GM23248 (cell line): ENCODE measurements around the gene SH3BGRL2. TPM values are rescaled to one million over a fixed set of nuclear protein-coding genes. Genes with fewer than 3 reads are reported as not detected.

Experiments
- DNase-seq: peaks from one replicate; pipeline ENCODE4 v3.0.0-alpha.2; 2015
- H2AFZ ChIP-seq: fragments of 200-600 bp; sonication (generic); 2 replicates; pipeline ENCODE4 v1.6.1; 2016; ENCODE audit warnings: antibody characterized with exemption
- H3F3A ChIP-seq: fragments of 200-600 bp; sonication (generic); 2 replicates; pipeline ENCODE4 v1.6.1; 2016; ENCODE audit warnings: mild to moderate bottlenecking, antibody characterized with exemption, mixed run types; ENCODE audit not compliant: insufficient read depth
- H3K27ac ChIP-seq: fragments of 200-600 bp; sonication (generic); 2 replicates; pipeline ENCODE4 v1.5.1; 2016; ENCODE audit warnings: mild to moderate bottlenecking
- H3K27me3 ChIP-seq: fragments of 200-600 bp; sonication (generic); replicated peaks from 2 replicates; pipeline ENCODE4 v1.6.1; 2016; ENCODE audit warnings: mild to moderate bottlenecking; ENCODE audit not compliant: insufficient read depth
- H3K36me3 ChIP-seq: fragments of 200-600 bp; sonication (generic); 2 replicates; pipeline ENCODE4 v1.6.1; 2016; ENCODE audit warnings: low read depth, mild to moderate bottlenecking
- H3K4me1 ChIP-seq: fragments of 200-600 bp; sonication (generic); 2 replicates; pipeline ENCODE4 v1.6.1; 2016; ENCODE audit warnings: mild to moderate bottlenecking; ENCODE audit not compliant: insufficient read depth
- H3K4me2 ChIP-seq: fragments of 200-600 bp; sonication (generic); one replicate; pipeline ENCODE4 v1.6.1; 2016; ENCODE audit warnings: mild to moderate bottlenecking; ENCODE audit not compliant: unreplicated experiment
- H3K4me3 ChIP-seq: fragments of 200-600 bp; sonication (generic); 2 replicates; pipeline ENCODE4 v1.5.1; 2016; ENCODE audit warnings: mild to moderate bottlenecking
- H3K79me2 ChIP-seq: fragments of 200-600 bp; sonication (generic); 2 replicates; pipeline ENCODE4 v1.6.1; 2016; ENCODE audit warnings: mild to moderate bottlenecking; ENCODE audit not compliant: insufficient read depth
- H3K9ac ChIP-seq: fragments of 200-600 bp; sonication (generic); 2 replicates; pipeline ENCODE4 v1.6.1; 2016; ENCODE audit warnings: mild to moderate bottlenecking
- H3K9me2 ChIP-seq: fragments of 200-600 bp; sonication (generic); 2 replicates; pipeline ENCODE4 v1.6.1; 2016; ENCODE audit warnings: mixed run types, mild to moderate bottlenecking, moderate library complexity; ENCODE audit not compliant: insufficient read depth
- H3K9me3 ChIP-seq: fragments of 200-600 bp; sonication (generic); one replicate; pipeline ENCODE4 v1.6.1; 2017; ENCODE audit warnings: low read depth
- H4K20me1 ChIP-seq: fragments of 200-600 bp; sonication (generic); 2 replicates; pipeline ENCODE4 v1.6.0; 2016; ENCODE audit not compliant: insufficient read depth
- EZH2 ChIP-seq: fragments of 200-600 bp; sonication (generic); IDR thresholded peaks from 2 replicates; pipeline ENCODE4 v1.6.1; 2018; ENCODE audit warnings: antibody characterized with exemption, mild to moderate bottlenecking; ENCODE audit not compliant: insufficient read depth, poor library complexity, severe bottlenecking
- EZH2phosphoT487 ChIP-seq: fragments of 200-600 bp; sonication (generic); IDR thresholded peaks from 2 replicates; pipeline ENCODE4 v1.6.1; 2018; ENCODE audit warnings: antibody characterized with exemption, moderate library complexity, mild to moderate bottlenecking, low read depth; ENCODE audit not compliant: insufficient read depth
- WGBS, 2 experiments: methylation state at CpG; one replicate each; pipeline ENCODE4 v1.1.6; 2015 to 2017; ENCODE audit warnings: low lambda C conversion rate in 2 of 2, low coverage in 1 of 2; ENCODE audit errors: missing lambda C conversion rate in 2 of 2; 5-methylcytosine and 5-hydroxymethylcytosine counted together
- in situ Hi-C: fragments of 300-500 bp; cut with MboI; formaldehyde crosslinking; loops from 2 replicates; pipeline ENCODE4 v1.15.0; 2020
- polyA plus RNA-seq: library from polyadenylated mRNA; unstranded; fragments of >200 nt; fragmentation: Nextera tagmentation; extraction: Ambion mirVana; gene quantifications from 2 replicates; pipeline ENCODE4 v1.2.1, GENCODE V29; 2016
- total RNA-seq: library from RNA; depleted of rRNA; stranded (reverse); fragments of >200 nt; shearing (Covaris generic); gene quantifications from 2 replicates; pipeline ENCODE4 v1.2.3, GENCODE V29; 2014

SH3BGRL2 gene
- total and polyA plus RNA-seq, 2 experiments from 2014 or later, result 1.1 to 2.2 TPM

DNA sequence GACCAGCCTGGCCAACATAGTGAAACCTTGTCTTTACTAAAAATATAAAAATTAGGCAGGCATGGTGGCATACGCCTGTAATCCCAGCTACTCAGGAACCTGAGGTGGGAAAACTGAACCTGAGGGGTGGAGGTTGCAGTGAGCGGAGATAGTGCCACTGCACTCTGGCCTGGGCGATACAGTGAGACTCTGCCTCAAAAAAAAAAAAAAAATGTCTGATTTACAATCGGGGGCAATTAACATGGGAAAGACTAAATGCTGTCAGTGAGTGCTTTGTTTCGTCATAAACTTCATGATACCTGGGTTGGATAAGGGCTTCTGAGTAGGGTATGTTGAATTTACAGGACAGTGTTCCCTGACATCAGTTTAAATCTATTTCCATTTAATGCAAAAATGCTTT lies 8.0 kb upstream of the SH3BGRL2 start:
- TF ChIP-seq EZH2phosphoT487 (no peak), EZH2 (no peak)
- Histone ChIP-seq H3F3A (no peaks in the 10 kb centered on the region), H3K4me1 (no peaks in the 10 kb centered on the region), H3K9me2 (no peaks in the 10 kb centered on the region), H3K9ac (no peak overlapping the region), H3K9me3 (no peaks in the 10 kb centered on the region), H4K20me1 (no peaks in the 10 kb centered on the region), H2AFZ (no peak overlapping the region), H3K79me2 (no peaks in the 10 kb centered on the region), H3K27ac (no peak overlapping the region), H3K36me3 (no peaks in the 10 kb centered on the region), H3K4me2 (no peak overlapping the region), H3K4me3 (no peak overlapping the region), H3K27me3 (no peaks in the 10 kb centered on the region)
- in situ Hi-C loops, result no loop called here
- WGBS, 2 experiments, result 81 to 83% methylated on average over 5 of the region's 5 CpGs
- no peak for DNase-seq

DNA sequence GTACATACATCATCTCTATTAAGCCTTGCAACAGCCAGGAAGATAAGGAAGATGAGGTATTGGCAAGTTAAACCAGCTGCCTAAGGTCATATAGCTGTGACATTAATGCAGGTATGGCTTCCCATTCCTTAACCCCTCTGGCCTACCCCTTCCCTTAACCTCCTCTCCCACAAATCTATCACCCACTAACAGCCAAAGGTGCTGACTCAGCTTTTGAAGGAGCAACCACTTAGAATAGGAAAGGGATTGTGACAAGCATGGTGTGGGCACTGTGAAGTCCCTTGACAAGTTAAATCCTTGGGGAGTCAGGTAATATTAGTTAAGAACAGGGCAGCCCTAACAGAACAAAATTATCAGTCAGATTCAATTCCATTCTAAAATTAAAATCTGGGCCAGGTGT lies 5.4 kb upstream of the SH3BGRL2 start:
- no peaks in the 10 kb centered on the region for H3F3A ChIP-seq
- no peak for DNase-seq
- no peaks in the 10 kb centered on the region for H3K9me2 ChIP-seq
- H3K27ac ChIP-seq, result no peak overlapping the region
- no peak overlapping the region for H3K9ac ChIP-seq
- no peaks in the 10 kb centered on the region for H3K36me3 ChIP-seq
- H3K4me3 ChIP-seq, result no peak overlapping the region
- in situ Hi-C loops, result no loop called here
- H2AFZ ChIP-seq, result no peak overlapping the region
- no peaks in the 10 kb centered on the region for H3K27me3 ChIP-seq
- TF ChIP-seq EZH2phosphoT487 (no peak), EZH2 (no peak)
- no peaks in the 10 kb centered on the region for H4K20me1 ChIP-seq
- H3K4me2 ChIP-seq, result no peak overlapping the region
- no peaks in the 10 kb centered on the region for H3K4me1 ChIP-seq
- no peaks in the 10 kb centered on the region for H3K79me2 ChIP-seq
- H3K9me3 ChIP-seq, result no peaks in the 10 kb centered on the region

DNA sequence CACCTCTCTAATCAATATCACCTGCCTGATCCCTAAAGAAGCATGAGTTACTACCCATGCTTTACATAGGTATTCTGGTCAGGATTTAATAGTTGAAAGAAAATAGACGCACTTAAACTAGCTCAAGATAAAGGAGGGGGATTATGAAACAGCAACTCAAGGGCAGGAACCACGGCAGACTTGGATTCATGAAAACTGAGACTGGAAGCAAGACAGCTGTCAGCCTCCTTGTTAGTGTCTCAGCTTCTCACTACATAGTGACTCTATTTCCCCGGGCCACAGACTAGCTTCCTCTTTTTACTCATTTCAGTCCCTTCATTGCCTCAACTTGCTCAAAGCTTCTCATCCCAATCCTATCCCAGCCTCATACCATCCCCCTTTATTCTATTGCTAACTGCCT lies 4.3 kb upstream of the SH3BGRL2 start:
- peaks cover 5% of the 10 kb centered on the region; the same call in 1 of the 2 replicates for H3K27me3 ChIP-seq
- no peak overlapping the region for H3K4me3 ChIP-seq
- H3K36me3 ChIP-seq, result no peaks in the 10 kb centered on the region
- no peak for DNase-seq
- H3K79me2 ChIP-seq, result no peaks in the 10 kb centered on the region
- no peak overlapping the region for H2AFZ ChIP-seq
- TF ChIP-seq EZH2phosphoT487, result no peak
- TF ChIP-seq EZH2, result no peak
- H3F3A ChIP-seq, result no peaks in the 10 kb centered on the region
- H3K9me2 ChIP-seq, result no peaks in the 10 kb centered on the region
- no peak overlapping the region for H3K4me2 ChIP-seq
- in situ Hi-C loops, result no loop called here
- H3K27ac ChIP-seq, result no peak overlapping the region
- H3K4me1 ChIP-seq, result no peaks in the 10 kb centered on the region
- no peaks in the 10 kb centered on the region for H4K20me1 ChIP-seq
- no peak overlapping the region for H3K9ac ChIP-seq
- no peaks in the 10 kb centered on the region for H3K9me3 ChIP-seq
- WGBS, 2 experiments, result 84 to 89% methylated on average over 3 of the region's 3 CpGs

DNA sequence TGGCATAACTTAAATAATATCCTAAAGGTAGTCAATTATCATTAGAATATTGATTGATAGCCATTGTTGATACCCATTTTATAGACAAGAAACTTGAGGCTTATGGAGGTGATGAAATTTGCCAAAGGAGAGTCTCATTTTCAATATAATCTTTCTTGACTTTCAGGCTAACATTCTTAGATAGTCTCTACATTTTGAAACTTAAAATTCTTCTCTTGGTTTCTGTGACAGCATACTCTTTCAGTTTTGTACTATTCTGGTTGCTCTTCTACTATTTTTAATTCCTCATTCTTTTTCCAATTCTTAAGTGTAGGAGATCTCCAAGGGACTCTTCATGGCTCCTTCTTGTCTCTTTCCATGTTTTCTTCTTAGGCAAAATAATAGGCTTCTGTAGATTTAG lies 3.7 kb upstream of the SH3BGRL2 start:
- no peaks in the 10 kb centered on the region for H3F3A ChIP-seq
- no peak overlapping the region for H2AFZ ChIP-seq
- no peak overlapping the region for H3K9ac ChIP-seq
- no peaks in the 10 kb centered on the region for H3K36me3 ChIP-seq
- peaks cover 11% of the 10 kb centered on the region for H3K27me3 ChIP-seq
- no peaks in the 10 kb centered on the region for H3K79me2 ChIP-seq
- H3K9me3 ChIP-seq, result no peaks in the 10 kb centered on the region
- no peak overlapping the region for H3K4me2 ChIP-seq
- no peak overlapping the region for H3K27ac ChIP-seq
- H3K4me3 ChIP-seq, result no peak overlapping the region
- TF ChIP-seq EZH2phosphoT487 (no peak), EZH2 (no peak)
- no peak for DNase-seq
- no peaks in the 10 kb centered on the region for H3K9me2 ChIP-seq
- in situ Hi-C loops, result no loop called here
- H4K20me1 ChIP-seq, result no peaks in the 10 kb centered on the region
- no peaks in the 10 kb centered on the region for H3K4me1 ChIP-seq
